ENCODE data around the gene TCHHL1.

- no peak for TF ChIP-seq ZNF8 (CRISPR knock-in tag; IDR thresholded peaks at IDR 0.05)
- TF ChIP-seq PPARA (CRISPR knock-in tag; IDR thresholded peaks at IDR 0.05; ENCODE audit: borderline replicate concordance) = no peak
- TF ChIP-seq CREB5 (CRISPR knock-in tag; IDR thresholded peaks at IDR 0.05; ENCODE audit: low read depth) = no peak
- no peak for TF ChIP-seq OSR1 (CRISPR knock-in tag; IDR thresholded peaks at IDR 0.05)
- no peak for TF ChIP-seq GLIS3 (CRISPR knock-in tag; IDR thresholded peaks at IDR 0.05)
- TF ChIP-seq ZNF70 (CRISPR knock-in tag; IDR thresholded peaks at IDR 0.05) = no peak
- no peak for TF ChIP-seq ESRRG (CRISPR knock-in tag; IDR thresholded peaks at IDR 0.05)
- TF ChIP-seq RARB (CRISPR knock-in tag; IDR thresholded peaks at IDR 0.05) = no peak
- no peak for TF ChIP-seq CSDC2 (CRISPR knock-in tag; IDR thresholded peaks at IDR 0.05)
These were observed 16.0 kb upstream of the TCHHL1 start for GRCh38 chr1:152104854-152105253.
